Measurements from ENCODE around the gene GRIK2.
A peak's percentile ranks its signal among the peaks of the same experiment; 100 is the strongest.

GRIK2 gene

DNA sequence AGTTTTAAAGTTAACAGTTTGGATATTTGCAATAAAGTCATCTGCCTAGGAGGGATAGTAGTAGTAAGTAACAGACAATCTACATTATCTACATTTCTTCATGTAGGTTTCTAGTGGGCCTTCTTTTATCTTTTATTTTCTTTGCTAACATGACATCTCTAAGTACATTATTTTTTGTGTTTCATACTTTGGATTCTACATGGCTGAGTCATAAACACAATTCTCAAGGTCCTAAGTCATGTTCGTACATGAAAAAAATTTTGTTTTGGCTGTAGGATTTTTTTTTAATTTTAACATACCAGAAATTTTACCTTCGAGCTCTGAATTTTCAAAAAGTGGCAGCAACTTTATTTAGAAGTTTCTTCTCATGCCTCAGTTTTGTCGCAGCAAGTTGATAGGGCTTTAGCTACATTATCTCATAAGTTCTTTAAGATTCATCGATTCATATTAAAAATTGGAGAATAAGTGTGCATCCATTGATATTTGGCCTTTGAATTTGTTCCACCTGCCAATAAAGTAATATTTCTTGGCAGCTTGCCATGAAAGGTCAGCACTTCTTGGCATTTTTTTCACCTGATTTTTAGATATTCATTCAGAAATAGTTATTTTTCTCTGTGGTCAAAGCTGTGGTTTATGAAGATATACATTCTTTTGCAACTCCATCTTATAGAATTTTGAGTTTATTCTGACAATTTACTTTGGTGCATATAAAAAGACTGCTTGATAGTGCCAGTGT lies 146.2 kb downstream of the GRIK2 start:
- DNase-seq (ENCODE audit: low spot score): no peak

DNA sequence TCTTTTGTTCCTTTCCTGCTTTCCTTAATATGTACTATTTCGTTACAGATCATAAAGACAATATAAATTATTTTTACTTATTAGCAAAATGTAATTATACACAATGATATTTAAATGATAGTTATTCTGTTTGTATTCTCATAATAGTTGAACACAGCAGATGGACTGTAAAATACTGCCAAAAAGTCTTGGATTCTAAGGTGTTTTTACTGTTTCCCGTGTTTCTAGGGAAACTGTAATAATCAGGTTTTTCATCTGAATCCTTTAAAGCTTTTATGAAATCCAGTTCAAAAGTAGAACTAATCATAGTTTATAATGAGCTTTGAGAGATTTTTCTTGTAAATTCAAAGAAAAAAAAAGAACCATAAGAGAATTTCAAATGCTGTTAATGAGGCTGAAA lies 148.4 kb downstream of the GRIK2 start:
- no peak for DNase-seq (ENCODE audit: low spot score)

DNA sequence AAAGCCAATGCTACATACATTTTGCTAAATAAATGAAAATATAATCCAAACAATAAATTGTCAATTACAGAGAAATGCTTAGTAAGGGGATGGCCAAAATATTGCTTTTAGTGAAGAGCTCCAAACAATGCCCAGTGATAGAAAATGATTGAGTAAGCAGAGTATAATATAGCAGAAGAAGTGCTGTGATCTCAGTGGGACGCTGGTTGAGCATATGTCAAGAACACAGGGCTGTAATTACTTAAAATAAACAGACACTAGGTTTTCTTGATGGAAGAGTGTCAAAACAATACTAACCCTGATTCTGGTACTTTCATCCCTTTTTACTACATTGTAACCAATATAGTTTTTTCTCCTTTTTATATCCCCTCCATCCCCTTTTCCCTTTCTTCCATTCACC lies 150.3 kb downstream of the GRIK2 start:
- DNase-seq (ENCODE audit: low spot score): no peak

DNA sequence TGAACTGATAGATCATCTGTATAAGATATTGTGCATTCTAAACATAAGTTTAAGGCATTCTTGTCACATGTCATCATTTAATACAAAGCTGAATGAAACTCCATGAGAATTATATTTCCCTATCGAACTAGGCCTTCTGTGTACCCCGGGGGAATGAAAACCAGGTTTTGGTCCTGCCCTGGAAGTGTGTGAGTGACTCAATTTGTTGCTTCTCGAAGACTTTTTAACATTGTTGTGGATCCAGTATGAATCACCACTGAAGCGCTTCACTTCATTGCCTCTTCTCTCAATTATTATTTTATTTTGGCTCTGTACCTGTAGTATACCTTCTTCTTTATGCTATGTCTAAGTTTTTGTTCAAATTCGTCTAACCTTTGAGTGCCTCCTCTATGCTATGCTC lies 150.8 kb downstream of the GRIK2 start:
- DNase-seq (ENCODE audit: low spot score): no peak

DNA sequence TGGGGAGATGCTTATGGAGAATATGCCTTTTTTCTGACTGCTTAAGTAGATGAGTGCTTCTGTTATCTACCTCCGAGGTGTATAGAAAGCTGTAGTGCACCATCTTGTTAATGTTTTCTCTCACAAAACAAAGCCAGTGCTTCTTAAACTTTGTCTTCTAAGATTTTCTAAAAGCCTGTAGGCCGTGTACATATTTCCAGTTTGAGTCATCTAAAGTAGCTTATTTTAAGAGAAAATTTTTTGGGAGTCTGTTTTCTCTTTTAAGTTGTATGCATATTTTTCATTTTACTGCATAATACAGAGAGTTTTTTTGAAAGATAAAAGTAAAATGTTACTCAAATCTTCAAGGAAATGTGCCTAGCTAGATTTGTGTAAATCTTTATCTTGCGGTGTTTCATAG lies 151.7 kb downstream of the GRIK2 start:
- DNase-seq (ENCODE audit: low spot score): no peak

DNA sequence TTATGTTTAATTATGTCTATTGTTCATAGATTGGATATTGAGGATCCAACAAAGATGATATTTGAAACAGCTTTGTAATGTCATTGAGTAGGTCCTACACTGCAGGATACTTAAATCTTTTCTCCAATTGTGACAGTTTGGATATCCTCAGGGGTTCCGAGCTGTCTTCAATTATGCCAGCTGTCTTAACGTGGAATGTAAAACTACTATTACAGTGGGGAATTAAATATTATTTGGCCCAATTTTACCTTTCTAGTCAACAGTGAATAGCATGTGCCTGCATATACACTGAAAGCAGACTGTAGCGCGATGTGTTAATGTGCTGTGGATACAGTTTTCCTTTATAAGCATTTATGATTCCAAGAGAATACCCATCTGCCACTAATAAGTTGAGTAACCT lies 156.9 kb downstream of the GRIK2 start:
- DNase-seq (ENCODE audit: low spot score): no peak

DNA sequence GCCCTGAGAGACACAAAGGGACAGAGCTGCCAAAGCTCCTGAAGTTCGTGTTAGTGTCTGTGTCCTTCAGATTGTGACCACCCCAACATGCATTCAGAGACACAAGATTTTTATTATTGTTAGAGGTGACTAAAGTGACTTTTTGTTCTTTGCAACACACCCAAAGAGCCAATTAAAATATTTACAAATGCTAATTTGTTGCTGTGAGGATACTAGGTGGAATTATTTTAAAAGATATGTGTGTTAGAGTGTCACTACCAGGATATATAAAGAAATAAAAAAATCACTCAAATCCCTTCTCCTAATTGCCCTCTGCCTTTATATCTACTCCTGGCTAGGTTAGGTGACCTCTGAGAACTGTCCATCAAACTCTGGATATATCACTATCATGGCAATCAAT lies 160.7 kb downstream of the GRIK2 start:
- no peak for DNase-seq (ENCODE audit: low spot score)

DNA sequence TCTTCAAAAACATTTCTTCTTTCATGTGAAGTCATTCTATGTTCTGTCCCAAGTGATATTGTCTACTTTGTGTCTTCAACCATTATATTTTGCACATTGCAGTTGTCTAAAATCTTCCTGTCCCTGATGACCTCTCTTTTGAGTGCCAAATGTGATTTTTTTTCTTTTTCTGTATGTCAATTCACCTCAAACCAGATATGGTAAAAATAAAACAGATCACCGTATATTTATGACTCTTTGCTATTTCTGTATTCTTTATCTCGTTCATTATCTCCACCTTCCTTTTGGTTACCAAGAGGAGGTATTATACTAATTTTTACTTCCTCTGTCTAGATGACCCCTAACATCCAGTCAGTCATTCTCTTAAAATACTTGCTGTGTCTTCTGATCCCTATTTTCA lies 165.2 kb downstream of the GRIK2 start:
- no peak for DNase-seq (ENCODE audit: low spot score)

DNA sequence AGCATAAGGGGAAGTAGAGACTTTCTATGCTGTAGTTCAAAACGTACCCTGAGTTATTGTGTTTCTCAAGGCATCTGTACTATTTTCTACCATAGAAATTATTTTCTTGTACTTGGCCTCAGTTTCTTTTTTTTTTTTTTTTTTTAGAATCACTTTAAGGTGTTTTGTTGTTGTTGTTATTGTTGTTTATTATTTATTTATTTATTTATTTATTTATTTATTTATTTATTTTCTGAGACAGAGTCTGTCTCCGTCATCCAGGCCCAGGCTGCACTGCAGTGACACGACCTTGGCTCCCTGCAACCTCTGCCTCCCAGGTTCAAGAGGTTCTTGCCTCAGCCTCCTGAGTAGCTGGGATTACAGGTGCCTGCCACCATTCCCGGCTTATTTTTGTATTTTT lies 179.1 kb downstream of the GRIK2 start:
- no peak for DNase-seq (ENCODE audit: low spot score)

DNA sequence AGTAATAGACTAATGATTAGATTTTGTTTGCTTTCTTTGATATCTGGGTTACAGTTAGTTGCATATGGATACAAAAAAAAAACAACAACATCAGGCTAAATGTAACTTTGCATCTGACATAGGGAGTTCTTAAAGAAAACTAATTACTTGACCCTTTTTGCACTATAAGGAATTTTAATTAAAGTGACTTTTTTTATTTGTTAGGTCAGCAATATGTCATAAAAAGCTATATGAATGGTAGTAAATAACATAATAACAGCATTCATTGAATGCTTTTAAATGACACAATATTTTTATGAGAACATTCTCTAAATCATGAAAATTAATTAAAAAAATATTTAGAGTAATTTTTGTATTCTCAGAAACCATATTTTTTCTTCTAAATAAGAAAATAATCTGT lies 183.6 kb downstream of the GRIK2 start:
- DNase-seq (ENCODE audit: low spot score): no peak

DNA sequence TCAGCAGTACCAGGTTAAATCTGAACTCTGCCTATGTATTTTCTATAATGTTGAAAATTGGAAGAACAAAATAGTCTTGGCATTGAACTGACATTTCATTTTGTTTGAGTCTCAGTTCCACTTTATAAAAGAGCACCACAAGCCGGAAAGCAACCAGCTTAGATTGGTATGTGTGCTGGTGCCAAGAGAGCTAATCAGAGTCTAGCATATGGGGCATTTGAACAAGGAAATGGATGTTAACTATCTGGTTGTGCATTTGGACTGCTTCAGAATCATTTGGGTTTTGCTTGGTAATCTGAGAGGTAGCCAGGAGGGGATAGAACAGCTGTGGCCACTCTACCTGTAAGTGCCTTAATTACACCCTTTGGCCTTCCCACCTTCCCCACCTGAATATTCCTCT lies 184.8 kb downstream of the GRIK2 start:
- no peak for DNase-seq (ENCODE audit: low spot score)

DNA sequence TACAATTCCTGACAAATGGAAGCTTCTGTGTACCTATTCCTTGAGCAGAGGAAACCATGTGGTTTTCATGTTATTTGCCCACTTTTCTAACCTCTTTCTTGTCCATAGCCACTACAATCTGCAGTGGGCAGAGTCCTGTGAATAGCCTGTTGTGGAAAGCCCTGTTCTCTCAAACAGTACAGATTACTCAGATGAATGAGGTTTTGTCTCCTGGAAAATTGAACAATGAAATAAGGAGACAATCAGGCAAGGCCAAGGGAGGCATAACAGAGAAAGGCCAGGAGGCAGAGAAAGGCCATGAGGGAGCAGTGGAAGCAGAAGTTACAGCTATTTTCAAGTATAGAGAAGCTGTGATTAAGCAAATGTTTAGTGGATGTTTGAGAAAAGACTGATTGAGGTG lies 189.3 kb downstream of the GRIK2 start:
- peak; percentile 37 for DNase-seq (ENCODE audit: low spot score)

DNA sequence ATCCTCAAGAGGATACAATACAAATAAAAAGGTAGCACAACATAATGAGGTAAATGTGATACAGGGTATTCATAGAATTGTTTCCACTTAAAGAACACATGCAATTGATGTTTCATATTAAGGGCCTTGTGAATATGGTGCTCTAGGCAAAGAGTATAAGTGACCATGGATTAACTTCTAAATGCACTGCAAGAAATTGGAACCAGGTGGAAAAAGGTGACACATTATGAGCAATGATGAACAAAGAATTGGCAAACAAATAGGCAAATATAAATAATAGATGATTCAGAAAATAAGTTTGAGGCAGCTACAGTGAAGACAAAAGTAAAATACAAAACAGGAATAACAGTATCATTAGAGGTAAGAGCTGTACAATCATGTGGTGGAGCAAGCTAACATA lies 192.0 kb downstream of the GRIK2 start:
- DNase-seq (ENCODE audit: low spot score): no peak

DNA sequence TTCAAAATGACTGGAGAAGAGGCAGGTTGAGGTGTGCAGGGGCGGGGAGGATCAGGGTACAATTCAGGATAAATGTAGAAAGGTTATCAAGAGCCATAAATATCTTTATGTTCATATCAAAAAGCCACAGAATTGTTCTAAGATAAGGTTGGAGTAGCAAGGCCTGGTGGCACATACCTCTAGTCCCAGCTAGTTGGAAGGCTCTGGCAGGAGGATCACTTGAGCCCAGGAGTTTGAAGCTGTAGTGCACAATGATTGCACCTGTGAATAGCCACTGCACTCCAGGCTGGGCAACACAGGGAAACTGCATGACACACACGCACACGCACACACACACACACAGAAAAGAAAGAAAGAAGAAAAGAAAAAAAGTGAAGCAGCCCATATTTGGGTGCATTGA lies 194.8 kb downstream of the GRIK2 start:
- no peak for DNase-seq (ENCODE audit: low spot score)

DNA sequence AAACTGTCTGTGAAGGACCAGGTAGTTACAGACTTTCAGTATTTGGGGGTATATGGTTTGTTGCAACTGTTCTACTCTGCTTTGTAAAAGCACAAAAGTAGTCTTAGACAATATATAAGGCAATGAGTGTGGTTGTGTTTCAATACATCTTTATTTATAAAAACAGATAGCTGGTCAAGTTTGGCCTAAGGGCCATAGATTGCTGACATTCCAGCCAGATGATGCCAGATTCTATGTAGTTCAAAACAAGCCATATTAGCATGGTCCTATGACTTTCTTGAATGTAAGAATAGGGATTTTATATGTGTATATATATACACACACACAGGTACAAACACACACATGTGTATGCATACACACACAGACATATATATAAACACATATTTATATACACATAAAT lies 201.8 kb downstream of the GRIK2 start:
- no peak for DNase-seq (ENCODE audit: low spot score)

DNA sequence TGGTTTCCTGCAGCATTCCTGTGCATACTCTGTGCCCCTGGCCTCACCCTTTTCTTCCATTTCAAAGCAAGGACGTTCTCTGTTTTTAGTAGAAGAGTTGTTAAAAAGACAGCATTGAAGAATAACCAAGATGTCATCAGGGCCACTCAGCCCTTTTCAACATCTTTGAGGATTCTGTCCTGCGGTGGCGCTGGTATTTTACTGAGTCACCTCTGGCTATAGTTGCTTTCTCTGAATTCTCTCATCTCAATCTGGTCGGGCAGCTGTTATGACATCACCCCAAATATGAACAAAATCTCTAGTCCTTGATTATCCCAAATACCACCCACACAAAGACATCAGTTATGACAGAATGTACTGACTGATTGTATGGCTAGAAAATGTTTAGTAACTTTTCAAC lies 204.2 kb downstream of the GRIK2 start:
- peak; percentile 43 for DNase-seq (ENCODE audit: low spot score)

DNA sequence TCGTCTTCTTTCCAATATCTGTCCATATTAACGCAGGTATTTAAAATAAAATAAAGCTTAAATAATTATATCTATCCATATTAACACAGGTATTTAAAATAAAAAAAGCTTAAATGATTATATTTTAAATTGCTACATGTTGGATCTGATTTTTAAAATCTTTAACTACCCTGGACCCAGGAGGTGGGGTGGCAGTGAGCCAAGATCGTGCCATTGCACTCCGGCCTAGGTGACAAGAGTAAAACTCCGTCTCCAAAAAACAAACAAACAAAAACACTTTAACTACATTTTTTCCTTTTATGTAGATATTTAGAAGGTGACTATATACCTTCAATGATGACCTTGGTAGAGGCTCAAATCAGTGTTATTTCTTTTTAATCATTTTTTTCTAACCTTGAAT lies 211.9 kb downstream of the GRIK2 start:
- no peak for DNase-seq (ENCODE audit: low spot score)

DNA sequence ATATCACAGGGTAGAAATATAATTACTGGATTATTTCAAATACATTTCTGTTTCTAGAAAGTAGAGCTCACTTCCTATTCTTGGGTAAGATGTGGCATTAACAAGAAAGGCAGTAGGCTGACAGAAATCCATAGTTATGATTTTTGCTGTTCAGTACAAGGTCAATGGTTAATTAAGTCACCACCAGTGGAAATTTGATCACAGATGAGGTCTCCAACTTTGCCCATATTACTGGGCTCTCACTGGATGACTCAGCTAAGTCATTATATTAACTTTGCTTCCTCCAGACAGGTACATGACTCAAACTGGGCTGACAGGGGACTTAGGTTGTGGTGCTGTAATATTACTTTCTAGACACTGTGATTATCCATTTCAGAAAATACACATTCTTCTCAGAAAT lies 212.4 kb downstream of the GRIK2 start:
- DNase-seq (ENCODE audit: low spot score): no peak

DNA sequence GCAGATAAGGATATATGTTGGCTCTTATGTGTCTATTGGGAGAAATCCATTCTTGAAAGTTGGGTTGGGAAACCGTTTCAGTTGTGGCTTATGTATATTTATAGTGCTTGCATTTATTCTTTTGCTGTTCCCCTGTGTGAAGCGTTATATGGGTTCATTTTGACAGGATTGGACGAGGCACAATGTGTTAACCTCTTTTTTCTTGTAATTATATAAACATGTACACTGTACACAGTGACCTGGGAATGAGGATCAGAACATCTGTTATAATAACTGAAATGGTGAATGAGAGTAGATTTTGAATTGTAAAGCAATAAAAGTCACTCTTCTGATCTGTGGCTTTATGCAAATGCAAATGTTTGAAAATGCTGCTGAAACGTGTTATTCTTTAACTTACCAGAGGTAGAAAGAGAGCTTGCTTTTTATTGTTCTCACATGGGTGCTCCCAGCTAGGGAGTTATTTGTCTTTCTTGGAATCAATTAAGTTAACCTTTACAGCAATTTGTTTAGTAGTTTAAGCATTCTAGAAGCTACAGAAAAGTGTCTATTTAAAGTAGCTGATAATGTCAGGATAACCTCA lies 213.7 kb downstream of the GRIK2 start:
- no peak for DNase-seq (ENCODE audit: low spot score)

DNA sequence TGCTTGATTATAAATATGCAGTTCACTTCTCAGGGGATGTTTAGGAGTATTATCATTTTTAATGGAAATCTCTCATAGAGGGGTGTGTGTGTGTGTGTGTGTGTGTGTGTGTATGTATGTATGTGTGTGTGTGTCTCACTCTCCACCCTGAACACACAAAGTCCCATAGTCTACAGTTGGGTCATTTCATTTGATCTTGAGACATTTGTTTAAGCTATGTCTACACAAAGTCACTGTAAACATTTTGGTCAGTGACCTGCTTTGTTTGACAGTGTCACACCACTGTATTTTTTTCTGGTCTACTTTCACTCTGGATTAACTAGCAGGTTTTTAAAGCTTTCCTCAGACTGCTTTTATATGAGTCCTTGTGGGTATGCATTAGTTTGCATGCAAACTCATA lies 215.2 kb downstream of the GRIK2 start:
- DNase-seq (ENCODE audit: low spot score): no peak

DNA sequence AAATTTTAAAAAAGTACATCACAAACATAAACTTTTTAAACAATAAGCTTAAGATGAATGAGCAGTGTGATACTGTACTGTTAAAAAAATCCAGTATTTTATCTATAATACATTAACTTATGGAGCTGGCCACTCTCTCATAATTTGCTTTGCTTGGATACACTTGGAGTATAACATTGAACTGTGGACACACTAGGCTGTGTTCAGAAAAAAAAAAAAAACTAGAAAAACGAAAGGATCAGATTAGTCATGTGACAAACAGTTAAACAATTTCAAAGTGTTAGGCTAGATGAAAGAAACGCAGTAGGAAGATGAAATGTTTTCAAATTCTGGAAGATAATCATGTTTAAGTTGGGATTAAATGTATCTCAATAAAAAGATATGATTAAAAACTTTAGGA lies 220.0 kb downstream of the GRIK2 start:
- DNase-seq (ENCODE audit: low spot score): no peak

DNA sequence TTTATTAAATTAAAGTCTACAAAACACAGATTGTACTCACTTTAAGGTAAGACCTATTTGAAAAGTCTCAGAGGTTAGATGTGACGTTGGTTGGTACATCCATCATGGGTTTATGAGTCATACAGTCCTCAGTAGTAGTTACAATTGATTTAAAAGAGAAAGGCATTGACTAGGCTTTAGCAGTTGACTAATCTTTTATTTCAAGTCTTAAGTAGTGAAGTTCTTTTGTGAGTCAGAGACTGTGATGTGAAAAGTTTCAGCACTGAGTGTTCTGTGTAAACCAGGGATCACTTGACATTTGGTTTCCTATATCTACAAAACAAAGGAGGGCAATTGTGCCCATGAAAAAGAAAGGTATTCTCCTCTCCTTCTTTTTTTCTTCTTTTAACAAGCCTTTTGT lies 221.3 kb downstream of the GRIK2 start:
- no peak for DNase-seq (ENCODE audit: low spot score)

DNA sequence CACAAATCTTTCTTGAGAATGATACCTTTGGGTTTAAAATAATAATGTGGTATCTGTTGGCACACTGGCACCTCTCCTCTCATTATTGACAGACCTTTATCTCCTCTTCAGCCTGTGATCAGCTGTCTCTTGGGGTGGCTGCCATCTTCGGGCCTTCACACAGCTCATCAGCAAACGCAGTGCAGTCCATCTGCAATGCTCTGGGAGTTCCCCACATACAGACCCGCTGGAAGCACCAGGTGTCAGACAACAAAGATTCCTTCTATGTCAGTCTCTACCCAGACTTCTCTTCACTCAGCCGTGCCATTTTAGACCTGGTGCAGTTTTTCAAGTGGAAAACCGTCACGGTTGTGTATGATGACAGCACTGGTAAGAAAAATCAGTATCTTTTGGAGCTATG lies 232.8 kb downstream of the GRIK2 start:
- DNase-seq (ENCODE audit: low spot score): peak; percentile 24

DNA sequence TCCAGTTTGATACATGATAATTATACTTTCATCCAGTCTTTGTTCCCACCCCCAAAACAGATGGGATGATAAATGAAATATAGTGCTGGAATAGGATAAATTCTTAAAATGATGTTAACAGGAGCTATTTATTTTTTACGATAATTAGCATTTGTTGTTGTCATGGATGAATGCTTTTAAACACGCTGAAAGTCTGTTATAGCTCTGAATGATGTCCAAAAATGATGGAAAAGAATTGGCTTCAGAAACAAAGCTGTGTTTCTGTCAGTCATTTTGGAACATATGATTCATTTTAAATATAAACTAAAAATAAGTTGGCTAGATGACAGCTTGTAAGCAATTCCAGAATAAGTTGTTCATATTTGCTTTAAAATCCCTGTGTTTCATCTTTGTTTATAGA lies 237.4 kb downstream of the GRIK2 start:
- peak; percentile 18 for DNase-seq (ENCODE audit: low spot score)
